CD4-positive, alpha-beta memory T cell (primary cell): ENCODE measurements around the gene PLCD1. TPM values are rescaled to one million over a fixed set of nuclear protein-coding genes. Genes with fewer than 3 reads are reported as not detected.
A peak's percentile ranks its signal among the peaks of the same experiment; 100 is the strongest.

Experiments used
- CTCF ChIA-PET: fragments of 350-600 bp; sonication (Branson Sonifier 250); formaldehyde crosslinking; loops from one replicate; lab custom pipeline; 2021; ENCODE audit warnings: inconsistent platforms; ENCODE audit not compliant: partially characterized antibody; lab: Charles Lee
- POLR2A ChIA-PET: fragments of 350-600 bp; sonication (Branson Sonifier 250); formaldehyde crosslinking; loops from one replicate; lab custom pipeline; 2021; ENCODE audit not compliant: partially characterized antibody; lab: Charles Lee
- DNase-seq, 5 donors: peaks; one replicate each; pipeline versions ENCODE4 v3.0.0 to v3.0.0-alpha.2; 2020 to 2022; ENCODE audit warnings: mixed read lengths in 1 of 5
- H3K27ac ChIP-seq: one replicate; pipeline ENCODE4 v1.7.0; 2013; ENCODE audit warnings: low read depth, low read length
- H3K27me3 ChIP-seq: 2 replicates; pipeline ENCODE4 v1.7.0; 2013; ENCODE audit warnings: mild to moderate bottlenecking, low read length, moderate library complexity; ENCODE audit not compliant: insufficient read depth
- H3K36me3 ChIP-seq: 2 replicates; pipeline ENCODE4 v1.7.0; 2013; ENCODE audit warnings: mild to moderate bottlenecking, low read length, moderate library complexity; ENCODE audit not compliant: insufficient read depth
- H3K4me1 ChIP-seq: 2 replicates; pipeline ENCODE4 v1.7.0; 2013; ENCODE audit warnings: mild to moderate bottlenecking, low read length, moderate library complexity; ENCODE audit not compliant: insufficient read depth
- H3K4me3 ChIP-seq, 2 donors: one replicate each; pipeline ENCODE4 v1.7.0; 2013; ENCODE audit warnings: low read length in 2 of 2, mild to moderate bottlenecking in 1 of 2
- H3K9me3 ChIP-seq, 2 donors: one replicate each; pipeline ENCODE4 v1.7.0; 2013; ENCODE audit warnings: low read length in 2 of 2, control low read depth in 1 of 2; ENCODE audit not compliant: control insufficient read depth in 1 of 2
- H3K27ac Mint-ChIP-seq, 7 donors: one replicate each; pipeline ENCODE4 v1.8.0; 2020 to 2021; ENCODE audit warnings: mixed read lengths in 7 of 7, mild to moderate bottlenecking in 6 of 7, inconsistent platforms in 3 of 7, moderate library complexity in 3 of 7
- H3K27me3 Mint-ChIP-seq, 2 donors: one replicate each; pipeline ENCODE4 v1.8.0; 2020 to 2021; ENCODE audit warnings: mixed read lengths in 2 of 2
- H3K36me3 Mint-ChIP-seq, 2 donors: one replicate each; pipeline ENCODE4 v1.8.0; 2020 to 2021; ENCODE audit warnings: mixed read lengths in 2 of 2, inconsistent platforms in 1 of 2, mild to moderate bottlenecking in 1 of 2
- H3K4me1 Mint-ChIP-seq, 4 donors: one replicate each; pipeline ENCODE4 v1.8.0; 2020 to 2021; ENCODE audit warnings: mixed read lengths in 4 of 4, mild to moderate bottlenecking in 1 of 4
- H3K4me3 Mint-ChIP-seq, 8 donors: one replicate each; pipeline ENCODE4 v1.8.0; 2020 to 2021; ENCODE audit warnings: mixed read lengths in 8 of 8, mild to moderate bottlenecking in 7 of 8, moderate library complexity in 6 of 8, inconsistent platforms in 3 of 8
- H3K9me3 Mint-ChIP-seq, 8 donors: one replicate each; pipeline ENCODE4 v1.8.0; 2020 to 2021; ENCODE audit warnings: mixed read lengths in 8 of 8, mild to moderate bottlenecking in 5 of 8, inconsistent platforms in 3 of 8, moderate library complexity in 1 of 8
- intact Hi-C: fragments of 100-400 bp; cut with micrococcal nuclease; formaldehyde crosslinking; loops from one replicate; pipeline ENCODE4 v1.15.1; 2023
- polyA plus RNA-seq, 2 donors: library from polyadenylated mRNA; unstranded; fragments of 300-500 nt; fragmentation: Illumina TruSeq; gene quantifications; one replicate each; pipeline ENCODE4 v1.2.3, GENCODE V29; 2021
- total RNA-seq, 2 experiments: library from RNA; stranded (reverse); gene quantifications; one replicate each; pipeline ENCODE4 v1.2.3, GENCODE V29; 2021

PLCD1 gene
- total and polyA plus RNA-seq, 4 experiments from 2014 or later = 38.4 to 93.9 (median 61.2) TPM

GRCh38 chr3:38031022-38031994 is 1.9 kb upstream of the PLCD1 start:
- Histone ChIP-seq H3K4me3 (no peak overlapping the region), H3K27me3 (no peaks in the 10 kb centered on the region), H3K9me3 (no peaks in the 10 kb centered on the region), H3K4me1 (peaks cover 32% of the 10 kb centered on the region), H3K27ac (no peak overlapping the region), H3K36me3 (no peaks in the 10 kb centered on the region)
- peak; percentile 36 to 74 (median 44) for DNase-seq
- ChIA-PET POLR2A (interaction anchor here (0.6 to 2.6 kb wide), 4 partner anchors 11 to 372 kb away, joined by 3 to 12 read pairs (median 6); partner anchors contain the start of genes ACAA1 and OXSR1), CTCF (interaction anchor here (0.7 to 1.9 kb wide), 4 partner anchors 9 to 57 kb away, joined by 3 to 12 read pairs (median 4); no protein-coding TSS in a partner anchor)
- H3K4me1 Mint-ChIP-seq = peaks cover 19 to 42% (median 30%) of the 10 kb centered on the region in 4 donors
- H3K36me3 Mint-ChIP-seq = no peaks in the 10 kb centered on the region
- H3K4me3 Mint-ChIP-seq = peak overlapping the region; percentile 21 to 90 (median 78)
- peak overlapping the region; percentile 88 to 94 (median 90) for H3K27ac Mint-ChIP-seq
- H3K9me3 Mint-ChIP-seq = no peaks in the 10 kb centered on the region
- H3K27me3 Mint-ChIP-seq = no peaks in the 10 kb centered on the region
- intact Hi-C loops = no loop called here

GRCh38 chr3:38030126-38031021 is 932 bp upstream of the PLCD1 start:
- Histone ChIP-seq H3K27me3 (no peaks in the 10 kb centered on the region), H3K4me3 (peak overlapping the region; percentile 29 to 44), H3K36me3 (no peaks in the 10 kb centered on the region), H3K27ac (peak overlapping the region; percentile 19), H3K9me3 (no peaks in the 10 kb centered on the region), H3K4me1 (peaks cover 40% of the 10 kb centered on the region)
- intact Hi-C loops = no loop called here
- POLR2A ChIA-PET = interaction anchor here (0.6 to 2.6 kb wide), 6 partner anchors 10 to 373 kb away, joined by 3 to 12 read pairs (median 3); partner anchors contain the start of gene ACAA1
- H3K4me3 Mint-ChIP-seq = peak overlapping the region; percentile 54 to 90 (median 78)
- CTCF ChIA-PET = interaction anchor here (1.1 to 1.4 kb wide), 3 partner anchors 9 to 56 kb away, joined by 3 to 11 read pairs (median 3); partner anchors contain the start of gene DLEC1
- no peaks in the 10 kb centered on the region for H3K36me3 Mint-ChIP-seq
- H3K4me1 Mint-ChIP-seq = peaks cover 24 to 49% (median 36%) of the 10 kb centered on the region in 4 donors
- no peaks in the 10 kb centered on the region for H3K27me3 Mint-ChIP-seq
- H3K27ac Mint-ChIP-seq = peak overlapping the region in 6 of 7 donors; percentile 42 to 94 (median 89)
- H3K9me3 Mint-ChIP-seq = no peaks in the 10 kb centered on the region
- no peak for DNase-seq

- no peaks in the 10 kb centered on the region for H3K27me3 ChIP-seq
- H3K9me3 Mint-ChIP-seq = peaks cover 0 to 3% (median 0%) of the 10 kb centered on the region in 8 donors
- peak overlapping the region; percentile 53 to 94 (median 86) for H3K27ac Mint-ChIP-seq
- no peak for DNase-seq
- no peaks in the 10 kb centered on the region for H3K27me3 Mint-ChIP-seq
- no peak overlapping the region for H3K4me3 ChIP-seq
- H3K9me3 ChIP-seq = no peaks in the 10 kb centered on the region
- H3K36me3 ChIP-seq = no peaks in the 10 kb centered on the region
- H3K4me1 Mint-ChIP-seq = peaks cover 29 to 63% (median 37%) of the 10 kb centered on the region in 4 donors
- ChIA-PET POLR2A (interaction anchor here (0.9 to 2.0 kb wide), 3 partner anchors 8 to 108 kb away, joined by 3 to 5 read pairs (median 3); partner anchors contain the start of gene ACAA1), CTCF (interaction anchor here (1.2 to 1.5 kb wide), 3 partner anchors 10 to 25 kb away, joined by 3 to 11 read pairs (median 3); partner anchors contain the start of gene DLEC1)
- H3K36me3 Mint-ChIP-seq = peaks cover 0 to 4% of the 10 kb centered on the region in 2 donors
- intact Hi-C loops = no loop called here
- peak overlapping the region; percentile 75 to 89 (median 83) for H3K4me3 Mint-ChIP-seq
- H3K4me1 ChIP-seq = peaks cover 44% of the 10 kb centered on the region
- H3K27ac ChIP-seq = peak overlapping the region; percentile 21
These were observed 651 bp downstream of the PLCD1 start for GRCh38 chr3:38028621-38029361.

GRCh38 chr3:38027466-38028465 is 1.7 kb downstream of the PLCD1 start:
- H3K27me3 ChIP-seq = no peaks in the 10 kb centered on the region
- H3K36me3 Mint-ChIP-seq = peaks cover 0 to 7% of the 10 kb centered on the region in 2 donors
- no peak overlapping the region for H3K4me3 ChIP-seq
- peaks cover 54% of the 10 kb centered on the region for H3K4me1 ChIP-seq
- H3K27ac Mint-ChIP-seq = peak overlapping the region; percentile 70 to 94 (median 86)
- H3K4me1 Mint-ChIP-seq = peaks cover 35 to 73% (median 45%) of the 10 kb centered on the region in 4 donors
- H3K27me3 Mint-ChIP-seq = no peaks in the 10 kb centered on the region
- intact Hi-C loops = no loop called here
- no peaks in the 10 kb centered on the region for H3K36me3 ChIP-seq
- CTCF ChIA-PET = interaction anchor here (0.8 to 1.5 kb wide), 2 partner anchors 24 to 135 kb away, joined by 3 read pairs; no protein-coding TSS in a partner anchor
- peak overlapping the region; percentile 21 for H3K27ac ChIP-seq
- POLR2A ChIA-PET = no interaction called here
- H3K9me3 Mint-ChIP-seq = peaks cover 0 to 4% (median 0%) of the 10 kb centered on the region in 8 donors
- H3K4me3 Mint-ChIP-seq = peak overlapping the region; percentile 75 to 89 (median 83)
- no peaks in the 10 kb centered on the region for H3K9me3 ChIP-seq
- DNase-seq = no peak

- no peaks in the 10 kb centered on the region for H3K27me3 Mint-ChIP-seq
- H3K4me1 ChIP-seq = peaks cover 57% of the 10 kb centered on the region
- H3K4me3 Mint-ChIP-seq = peak overlapping the region in 4 of 8 donors; percentile 6 to 43 (median 12)
- H3K9me3 Mint-ChIP-seq = peaks cover 0 to 4% (median 0%) of the 10 kb centered on the region in 8 donors
- DNase-seq = no peak
- H3K27ac Mint-ChIP-seq = peak overlapping the region in 5 of 7 donors; percentile 70 to 93 (median 81)
- H3K36me3 ChIP-seq = no peaks in the 10 kb centered on the region
- H3K36me3 Mint-ChIP-seq = peaks cover 0 to 7% of the 10 kb centered on the region in 2 donors
- no peak overlapping the region for H3K4me3 ChIP-seq
- ChIA-PET CTCF (no interaction called here), POLR2A (interaction anchor here (0.9 kb wide), 1 partner anchor 26 kb away, joined by 3 read pairs; no protein-coding TSS in a partner anchor)
- intact Hi-C loops = no loop called here
- H3K4me1 Mint-ChIP-seq = peaks cover 32 to 77% (median 50%) of the 10 kb centered on the region in 4 donors
- H3K27me3 ChIP-seq = no peaks in the 10 kb centered on the region
- no peaks in the 10 kb centered on the region for H3K9me3 ChIP-seq
- peak overlapping the region; percentile 17 for H3K27ac ChIP-seq
These were observed 2.6 kb downstream of the PLCD1 start for GRCh38 chr3:38026856-38027255.
